ENCODE measurements around the gene ATP1B4.

Gene ATP1B4

GRCh38 chrX:120361764-120362305, at the start of gene ATP1B4:
Gene ATP1B4 (plus strand): TSS chrX:120362089. CDS start chrX:120362169, 80 bp downstream.
- H3K4me1 ChIP-seq (ENCODE audit: insufficient read depth, low read length, severe bottlenecking): no peaks in the 10 kb centered on the region
- H3K4me2 ChIP-seq (ENCODE audit: low read length): no peak within 1 kb of the TSS
- H3F3A ChIP-seq (ENCODE audit: insufficient read depth, low read length): no peaks in the 10 kb centered on the region
- TF ChIP-seq CTCF (IDR thresholded peaks at IDR 0.05; ENCODE audit: low read length) (no peak), EZH2 (IDR thresholded peaks at IDR 0.05; ENCODE audit: borderline replicate concordance, low read length) (no peak)
- H3K79me2 ChIP-seq (ENCODE audit: insufficient read depth, low read length): no peaks in the 10 kb centered on the region
- no peaks in the 10 kb centered on the region for H3K9me2 ChIP-seq (ENCODE audit: low read depth, low read length)
- H3K27me3 ChIP-seq (ENCODE audit: insufficient read depth, low read length): no peaks in the 10 kb centered on the region
- H3K9ac ChIP-seq (ENCODE audit: low read length): no peak within 1 kb of the TSS
- no peaks in the 10 kb centered on the region for H3K36me3 ChIP-seq (ENCODE audit: insufficient read depth, low read length)
- no peaks in the 10 kb centered on the region for H4K20me1 ChIP-seq (ENCODE audit: insufficient read depth, low read length)
- H3K4me3 ChIP-seq (ENCODE audit: low read depth, low read length, poor library complexity, severe bottlenecking): no peak within 1 kb of the TSS
- H3K27ac ChIP-seq (ENCODE audit: low read depth, low read length, poor library complexity, severe bottlenecking): no peak within 1 kb of the TSS
- no peaks in the 10 kb centered on the region for H3K9me3 ChIP-seq (ENCODE audit: low read length)
- no peak within 1 kb of the TSS for H2AFZ ChIP-seq (ENCODE audit: low read length)

- no peaks in the 10 kb centered on the region for H3K4me1 ChIP-seq (ENCODE audit: insufficient read depth, low read length, severe bottlenecking)
- H3K36me3 ChIP-seq (ENCODE audit: insufficient read depth, low read length): no peaks in the 10 kb centered on the region
- no peaks in the 10 kb centered on the region for H3K9me3 ChIP-seq (ENCODE audit: low read length)
- no peak overlapping the region for H3K4me3 ChIP-seq (ENCODE audit: low read depth, low read length, poor library complexity, severe bottlenecking)
- no peak overlapping the region for H3K4me2 ChIP-seq (ENCODE audit: low read length)
- no peaks in the 10 kb centered on the region for H3K79me2 ChIP-seq (ENCODE audit: insufficient read depth, low read length)
- no peaks in the 10 kb centered on the region for H4K20me1 ChIP-seq (ENCODE audit: insufficient read depth, low read length)
- no peak overlapping the region for H3K9ac ChIP-seq (ENCODE audit: low read length)
- no peaks in the 10 kb centered on the region for H3K9me2 ChIP-seq (ENCODE audit: low read depth, low read length)
- no peak overlapping the region for H2AFZ ChIP-seq (ENCODE audit: low read length)
- no peak overlapping the region for H3K27ac ChIP-seq (ENCODE audit: low read depth, low read length, poor library complexity, severe bottlenecking)
- no peaks in the 10 kb centered on the region for H3K27me3 ChIP-seq (ENCODE audit: insufficient read depth, low read length)
- no peaks in the 10 kb centered on the region for H3F3A ChIP-seq (ENCODE audit: insufficient read depth, low read length)
- TF ChIP-seq EZH2 (IDR thresholded peaks at IDR 0.05; ENCODE audit: borderline replicate concordance, low read length) (no peak), CTCF (IDR thresholded peaks at IDR 0.05; ENCODE audit: low read length) (no peak)
These were observed 46.1 kb upstream of the ATP1B4 start for GRCh38 chrX:120315776-120316175.

GRCh38 chrX:120316587-120317283, 45.2 kb upstream of the ATP1B4 start:
- no peaks in the 10 kb centered on the region for H3K9me3 ChIP-seq (ENCODE audit: low read length)
- no peak overlapping the region for H3K4me2 ChIP-seq (ENCODE audit: low read length)
- H2AFZ ChIP-seq (ENCODE audit: low read length): no peak overlapping the region
- no peaks in the 10 kb centered on the region for H3F3A ChIP-seq (ENCODE audit: insufficient read depth, low read length)
- H3K4me1 ChIP-seq (ENCODE audit: insufficient read depth, low read length, severe bottlenecking): no peaks in the 10 kb centered on the region
- H4K20me1 ChIP-seq (ENCODE audit: insufficient read depth, low read length): no peaks in the 10 kb centered on the region
- H3K79me2 ChIP-seq (ENCODE audit: insufficient read depth, low read length): no peaks in the 10 kb centered on the region
- H3K9me2 ChIP-seq (ENCODE audit: low read depth, low read length): no peaks in the 10 kb centered on the region
- TF ChIP-seq CTCF (IDR thresholded peaks at IDR 0.05; ENCODE audit: low read length) (no peak), EZH2 (IDR thresholded peaks at IDR 0.05; ENCODE audit: borderline replicate concordance, low read length) (no peak)
- no peak overlapping the region for H3K9ac ChIP-seq (ENCODE audit: low read length)
- H3K27me3 ChIP-seq (ENCODE audit: insufficient read depth, low read length): no peaks in the 10 kb centered on the region
- H3K36me3 ChIP-seq (ENCODE audit: insufficient read depth, low read length): no peaks in the 10 kb centered on the region
- H3K4me3 ChIP-seq (ENCODE audit: low read depth, low read length, poor library complexity, severe bottlenecking): no peak overlapping the region
- no peak overlapping the region for H3K27ac ChIP-seq (ENCODE audit: low read depth, low read length, poor library complexity, severe bottlenecking)
